K562 (cell line): ENCODE results near the gene CDK9.

Experiments
- ATF1 ChIP-seq, 2 experiments: fragments of 450-650 bp in 1 of 2; IDR thresholded peaks; 2 replicates each; pipeline ENCODE4 v1.6.1; 2016; ENCODE audit warnings: missing compliant biosample characterization in 1 of 2, missing genetic modification characterization in 1 of 2
- EHMT2 ChIP-seq: fragments of 450-650 bp; IDR thresholded peaks from 2 replicates; pipeline ENCODE4 v1.6.1; 2018; ENCODE audit warnings: antibody characterized with exemption
- FOXA1 ChIP-seq: fragments of 450-650 bp; IDR thresholded peaks from 2 replicates; pipeline ENCODE4 v1.6.1; 2016; ENCODE audit warnings: mild to moderate bottlenecking, borderline replicate concordance
- NONO ChIP-seq, 2 experiments: fragments of 200-400 bp in 1 of 2; fragments of 450-650 bp in 1 of 2; formaldehyde crosslinking in 1 of 2; IDR thresholded peaks; 2 replicates each; pipeline ENCODE4 v1.6.1; 2017; ENCODE audit warnings: low read depth in 2 of 2, mild to moderate bottlenecking in 2 of 2, moderate library complexity in 2 of 2, low read length in 1 of 2
- XRCC4 ChIP-seq: IDR thresholded peaks from one replicate; pipeline ENCODE4 v1.6.1; 2011; ENCODE audit not compliant: insufficient read depth, insufficient read length; ENCODE audit errors: extremely low read depth
- ZNF354B ChIP-seq: fragments of 250-450 bp; sonication (Bioruptor Pico); IDR thresholded peaks from 2 replicates; pipeline ENCODE4 v1.4.0; 2020
- TF ChIP-seq, protein P1 (sequence below), 3 experiments: IDR thresholded peaks in 2 of 3; conservative IDR thresholded peaks in 1 of 3; 2 replicates each; pipeline ENCODE4 v1.5.1; 2011 to 2012; ENCODE audit warnings: low read length in 3 of 3, mild to moderate bottlenecking in 3 of 3, control low read depth in 2 of 3, improper control_type of control experiment in 1 of 3, inconsistent platforms in 1 of 3, low read depth in 1 of 3, mixed read lengths in 1 of 3, moderate library complexity in 1 of 3; ENCODE audit not compliant: insufficient read depth in 2 of 3

DNA sequence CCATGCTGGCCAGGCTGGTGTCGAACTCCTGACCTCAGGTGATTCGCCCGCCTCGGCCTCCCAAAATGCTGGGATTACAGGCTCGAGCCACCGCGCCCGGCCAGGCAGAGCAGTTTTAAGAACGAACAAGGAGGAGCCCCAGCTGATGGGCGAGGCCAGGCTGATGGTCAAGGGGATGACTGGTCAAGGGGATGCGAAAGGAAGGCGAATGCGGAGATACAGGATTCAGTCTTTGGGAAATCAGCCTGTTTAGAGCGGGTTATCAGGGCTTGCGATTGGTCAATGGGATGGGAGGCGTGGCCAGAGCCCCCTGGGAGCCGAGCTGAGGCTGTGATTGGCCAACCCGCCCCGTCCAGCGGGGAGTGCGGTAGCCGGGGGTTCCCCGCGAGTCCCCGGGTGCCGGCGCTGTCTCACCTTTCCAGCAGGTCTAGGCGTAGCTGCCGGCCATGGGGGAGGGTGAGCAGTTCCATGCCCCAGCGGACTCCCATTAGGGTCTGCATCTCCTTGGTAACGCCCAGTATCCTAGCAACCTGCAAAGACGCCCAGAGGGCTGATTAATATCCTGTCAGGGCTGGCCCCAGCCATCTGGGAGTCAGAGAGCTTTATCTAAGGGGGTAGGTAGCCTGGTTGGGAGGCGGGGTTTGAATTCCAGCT is 43.3 kb upstream of the CDK9 start:
- no peak for TF ChIP-seq XRCC4
- no peak for TF ChIP-seq NONO (IDR thresholded peaks at IDR 0.05; ENCODE audit: low read depth in 2 of 2, low read length in 1 of 2)
- TF ChIP-seq, protein P1, sequence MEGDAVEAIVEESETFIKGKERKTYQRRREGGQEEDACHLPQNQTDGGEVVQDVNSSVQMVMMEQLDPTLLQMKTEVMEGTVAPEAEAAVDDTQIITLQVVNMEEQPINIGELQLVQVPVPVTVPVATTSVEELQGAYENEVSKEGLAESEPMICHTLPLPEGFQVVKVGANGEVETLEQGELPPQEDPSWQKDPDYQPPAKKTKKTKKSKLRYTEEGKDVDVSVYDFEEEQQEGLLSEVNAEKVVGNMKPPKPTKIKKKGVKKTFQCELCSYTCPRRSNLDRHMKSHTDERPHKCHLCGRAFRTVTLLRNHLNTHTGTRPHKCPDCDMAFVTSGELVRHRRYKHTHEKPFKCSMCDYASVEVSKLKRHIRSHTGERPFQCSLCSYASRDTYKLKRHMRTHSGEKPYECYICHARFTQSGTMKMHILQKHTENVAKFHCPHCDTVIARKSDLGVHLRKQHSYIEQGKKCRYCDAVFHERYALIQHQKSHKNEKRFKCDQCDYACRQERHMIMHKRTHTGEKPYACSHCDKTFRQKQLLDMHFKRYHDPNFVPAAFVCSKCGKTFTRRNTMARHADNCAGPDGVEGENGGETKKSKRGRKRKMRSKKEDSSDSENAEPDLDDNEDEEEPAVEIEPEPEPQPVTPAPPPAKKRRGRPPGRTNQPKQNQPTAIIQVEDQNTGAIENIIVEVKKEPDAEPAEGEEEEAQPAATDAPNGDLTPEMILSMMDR (IDR thresholded peaks at IDR 0.05 in 2 of 3, conservative IDR thresholded peaks at IDR 0.05 in 1 of 3; ENCODE audit: insufficient read depth in 2 of 3, low read depth in 1 of 3, low read length in 3 of 3): no peak
- no peak for TF ChIP-seq ZNF354B
- TF ChIP-seq EHMT2: no peak
- TF ChIP-seq ATF1 (CRISPR knock-in tag; IDR thresholded peaks at IDR 0.05): no peak
- TF ChIP-seq ATF1 (tag; IDR thresholded peaks at IDR 0.05): 0 out of 2 replicates have a peak, but pooled peaks have one; percentile 5
- TF ChIP-seq FOXA1: no peak
